ENCODE data around the gene CIDEC.

The CIDEC gene

GRCh38 chr3:9820946-9821345 lies 59.1 kb downstream of the CIDEC start:
- no peak for ATAC-seq
- H3K4me1 Mint-ChIP-seq: no peaks in the 10 kb centered on the region
- peak overlapping the region; percentile 35 for H3K27ac Mint-ChIP-seq
- H3K9me3 Mint-ChIP-seq: no peaks in the 10 kb centered on the region
- peaks cover 8% of the 10 kb centered on the region for H3K36me3 Mint-ChIP-seq
- no peak overlapping the region for H3K4me3 Mint-ChIP-seq
- no peak for DNase-seq (ENCODE audit: low spot score in 2 of 2)

- Mint-ChIP-seq H3K27ac (peak overlapping the region; percentile 35), H3K4me3 (no peak overlapping the region), H3K9me3 (no peaks in the 10 kb centered on the region), H3K4me1 (no peaks in the 10 kb centered on the region), H3K36me3 (peaks cover 8% of the 10 kb centered on the region)
- peak; percentile 34 for ATAC-seq
- no peak for DNase-seq (ENCODE audit: low spot score in 2 of 2)
Observed at GRCh38 chr3:9820543-9820942, 59.5 kb downstream of the CIDEC start.

GRCh38 chr3:9818666-9819335 lies 61.3 kb downstream of the CIDEC start:
- DNase-seq (ENCODE audit: low spot score in 2 of 2): no peak
- Mint-ChIP-seq H3K4me1 (no peaks in the 10 kb centered on the region), H3K4me3 (no peak overlapping the region), H3K36me3 (peaks cover 11% of the 10 kb centered on the region), H3K27ac (no peak overlapping the region), H3K9me3 (no peaks in the 10 kb centered on the region)
- ATAC-seq: no peak

- no peak overlapping the region for H3K27ac Mint-ChIP-seq
- DNase-seq (ENCODE audit: low spot score in 2 of 2) (no peak), ATAC-seq (peak; percentile 44)
- H3K36me3 Mint-ChIP-seq: peaks cover 21% of the 10 kb centered on the region
- no peak overlapping the region for H3K4me3 Mint-ChIP-seq
- no peaks in the 10 kb centered on the region for H3K4me1 Mint-ChIP-seq
- H3K9me3 Mint-ChIP-seq: no peaks in the 10 kb centered on the region
Observed at GRCh38 chr3:9817436-9817835, 62.6 kb downstream of the CIDEC start.
